Neural cell (in vitro differentiated cells): Measurements from ENCODE around the gene OS9.

ENCODE experiments used
- CTCF ChIP-seq: fragments of 450-650 bp; IDR thresholded peaks from 2 replicates; pipeline ENCODE4 v1.5.1; 2014; ENCODE audit warnings: antibody characterized with exemption, mild to moderate bottlenecking, moderate library complexity; ENCODE audit not compliant: poor library complexity, severe bottlenecking
- MXI1 ChIP-seq: fragments of 450-650 bp; conservative IDR thresholded peaks from 2 replicates; pipeline ENCODE4 v1.6.1; 2014; ENCODE audit warnings: antibody characterized with exemption, mild to moderate bottlenecking; ENCODE audit not compliant: poor library complexity, severe bottlenecking
- POLR2AphosphoS5 ChIP-seq: IDR thresholded peaks from 2 replicates; pipeline ENCODE4 v1.6.1; 2012

- no peak for TF ChIP-seq CTCF
- no peak for TF ChIP-seq POLR2AphosphoS5
- TF ChIP-seq MXI1: no peak
Observed at GRCh38 chr12:57762463-57762862, 68.5 kb downstream of the OS9 start.
